PC-3 (cell line): Measurements from ENCODE around the gene FANCL. TPM values are rescaled to one million over a fixed set of nuclear protein-coding genes. Genes with fewer than 3 reads are reported as not detected.
A peak's percentile ranks its signal among the peaks of the same experiment; 100 is the strongest.
"Not testable (repeated sequence)": the region's sequence is repeated elsewhere in the genome, so short reads cannot be mapped to it uniquely, and the experiment has no call there.

ENCODE experiments used
- ATAC-seq: fragments of 200-7000 bp; cut with Tn5 transposase; 2 replicates; pipeline ENCODE4 v1.9.1; 2020; ENCODE audit warnings: mild to moderate bottlenecking, moderate library complexity
- BruUV-seq: library from RNA; stranded (reverse); fragments of 400-500 nt; replicated peaks from 2 replicates; lab custom pipeline; 2021; lab: Mats Ljungman, UMichigan
- CTCF ChIA-PET: fragments of 300-600 bp; sonication (Branson Sonifier 250); formaldehyde crosslinking; loops from one replicate; lab custom pipeline; 2022; ENCODE audit warnings: antibody characterized with exemption; lab: Charles Lee
- POLR2A ChIA-PET: fragments of 300-600 bp; sonication (Branson Sonifier 250); formaldehyde crosslinking; loops from one replicate; lab custom pipeline; 2022; ENCODE audit warnings: antibody characterized with exemption; ENCODE audit not compliant: unreplicated experiment; lab: Charles Lee
- DNase-seq: peaks from one replicate; pipeline ENCODE4 v3.0.0-alpha.2; 2015
- H2AFZ ChIP-seq: fragments of 300-600 bp; sonication (generic); 2 replicates; pipeline ENCODE4 v1.6.0; 2016; ENCODE audit warnings: antibody characterized with exemption, low read length
- H3F3A ChIP-seq: fragments of 300-600 bp; sonication (generic); one replicate; pipeline ENCODE4 v1.6.0; 2017; ENCODE audit warnings: antibody characterized with exemption, low read length, control low read depth, mild to moderate bottlenecking; ENCODE audit not compliant: unreplicated experiment
- H3K27ac ChIP-seq: fragments of 300-600 bp; sonication (generic); 2 replicates; pipeline ENCODE4 v1.5.1; 2016; ENCODE audit warnings: mild to moderate bottlenecking, low read length
- H3K27me3 ChIP-seq: fragments of 300-600 bp; sonication (generic); 2 replicates; pipeline ENCODE4 v1.6.1; 2016; ENCODE audit warnings: low read length, mixed read lengths
- H3K36me3 ChIP-seq: fragments of 300-600 bp; sonication (generic); 2 replicates; pipeline ENCODE4 v1.6.1; 2016; ENCODE audit warnings: low read depth, mixed run types, low read length, mixed read lengths
- H3K4me1 ChIP-seq: fragments of 300-600 bp; sonication (generic); 2 replicates; pipeline ENCODE4 v1.5.1; 2016; ENCODE audit warnings: low read length; ENCODE audit not compliant: insufficient read depth
- H3K4me2 ChIP-seq: fragments of 300-600 bp; sonication (generic); 2 replicates; pipeline ENCODE4 v1.6.0; 2016; ENCODE audit warnings: low read length
- H3K4me3 ChIP-seq: fragments of 300-600 bp; sonication (generic); 2 replicates; pipeline ENCODE4 v1.5.1; 2016; ENCODE audit warnings: mild to moderate bottlenecking, low read length, mixed read lengths
- H3K79me2 ChIP-seq: fragments of 300-600 bp; sonication (generic); 2 replicates; pipeline ENCODE4 v1.6.1; 2017; ENCODE audit warnings: low read length, mixed read lengths
- H3K9ac ChIP-seq: fragments of 300-600 bp; sonication (generic); 2 replicates; pipeline ENCODE4 v1.6.0; 2016; ENCODE audit warnings: mild to moderate bottlenecking, low read length
- H3K9me2 ChIP-seq: fragments of 300-600 bp; sonication (generic); replicated peaks from 2 replicates; pipeline ENCODE4 v1.6.1; 2016; ENCODE audit warnings: mixed run types, low read length, mixed read lengths
- H3K9me3 ChIP-seq: fragments of 300-600 bp; sonication (generic); 2 replicates; pipeline ENCODE4 v1.6.1; 2016; ENCODE audit warnings: low read length, mixed read lengths
- H4K20me1 ChIP-seq: fragments of 300-600 bp; sonication (generic); 2 replicates; pipeline ENCODE4 v1.6.1; 2016; ENCODE audit warnings: low read length, mixed read lengths
- EZH2 ChIP-seq: fragments of 300-600 bp; sonication (generic); IDR thresholded peaks from one replicate; pipeline ENCODE4 v1.6.1; 2017; ENCODE audit warnings: antibody characterized with exemption, mild to moderate bottlenecking, low read length; ENCODE audit not compliant: unreplicated experiment
- EZH2phosphoT487 ChIP-seq: fragments of 300-600 bp; sonication (generic); IDR thresholded peaks from 2 replicates; pipeline ENCODE4 v1.6.1; 2018; ENCODE audit warnings: mild to moderate bottlenecking, antibody characterized with exemption, low read length, borderline replicate concordance
- intact Hi-C: fragments of 100-400 bp; cut with micrococcal nuclease; formaldehyde crosslinking; loops from 2 replicates; pipeline ENCODE4 v1.9.0; 2023
- total RNA-seq: library from RNA; depleted of rRNA; stranded (reverse); fragments of >200 nt; gene quantifications from 2 replicates; pipeline ENCODE4 v1.2.3, GENCODE V29; 2014
- TF ChIP-seq, protein P1 (sequence below): fragments of 300-600 bp; sonication (generic); conservative IDR thresholded peaks from 2 replicates; pipeline ENCODE4 v1.5.1; 2017; ENCODE audit warnings: antibody characterized with exemption, low read depth, mild to moderate bottlenecking, low read length

FANCL gene
- total RNA-seq, 1 experiment from 2014 or later, result 18.0 TPM

- H4K20me1 ChIP-seq, result no peaks in the 10 kb centered on the region
- H2AFZ ChIP-seq, result no peak overlapping the region
- DNase-seq, result peak; percentile 15
- no TSS peak for BruUV-seq
- no peaks in the 10 kb centered on the region for H3K9me3 ChIP-seq
- no peaks in the 10 kb centered on the region for H3F3A ChIP-seq
- POLR2A ChIA-PET, result no interaction called here
- CTCF ChIA-PET, result no interaction called here
- 0 out of 2 replicates have a peak, but pooled peaks cover 6% of the 10 kb centered on the region for H3K4me1 ChIP-seq
- TF ChIP-seq, protein P1, sequence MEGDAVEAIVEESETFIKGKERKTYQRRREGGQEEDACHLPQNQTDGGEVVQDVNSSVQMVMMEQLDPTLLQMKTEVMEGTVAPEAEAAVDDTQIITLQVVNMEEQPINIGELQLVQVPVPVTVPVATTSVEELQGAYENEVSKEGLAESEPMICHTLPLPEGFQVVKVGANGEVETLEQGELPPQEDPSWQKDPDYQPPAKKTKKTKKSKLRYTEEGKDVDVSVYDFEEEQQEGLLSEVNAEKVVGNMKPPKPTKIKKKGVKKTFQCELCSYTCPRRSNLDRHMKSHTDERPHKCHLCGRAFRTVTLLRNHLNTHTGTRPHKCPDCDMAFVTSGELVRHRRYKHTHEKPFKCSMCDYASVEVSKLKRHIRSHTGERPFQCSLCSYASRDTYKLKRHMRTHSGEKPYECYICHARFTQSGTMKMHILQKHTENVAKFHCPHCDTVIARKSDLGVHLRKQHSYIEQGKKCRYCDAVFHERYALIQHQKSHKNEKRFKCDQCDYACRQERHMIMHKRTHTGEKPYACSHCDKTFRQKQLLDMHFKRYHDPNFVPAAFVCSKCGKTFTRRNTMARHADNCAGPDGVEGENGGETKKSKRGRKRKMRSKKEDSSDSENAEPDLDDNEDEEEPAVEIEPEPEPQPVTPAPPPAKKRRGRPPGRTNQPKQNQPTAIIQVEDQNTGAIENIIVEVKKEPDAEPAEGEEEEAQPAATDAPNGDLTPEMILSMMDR, result no peak
- TF ChIP-seq EZH2 (no peak), EZH2phosphoT487 (no peak)
- H3K4me2 ChIP-seq, result no peak overlapping the region
- H3K9ac ChIP-seq, result no peak overlapping the region
- ATAC-seq, result no peak
- no peak overlapping the region for H3K27ac ChIP-seq
- peaks cover 6% of the 10 kb centered on the region; the same call in 1 of the 2 replicates for H3K36me3 ChIP-seq
- intact Hi-C loops, result no loop called here
- no peaks in the 10 kb centered on the region for H3K79me2 ChIP-seq
- no peaks in the 10 kb centered on the region for H3K27me3 ChIP-seq
- no peak overlapping the region for H3K4me3 ChIP-seq
- H3K9me2 ChIP-seq, result no peaks in the 10 kb centered on the region
Measured at GRCh38 chr2:58182527-58182926, 58.6 kb downstream of the FANCL start.

DNA sequence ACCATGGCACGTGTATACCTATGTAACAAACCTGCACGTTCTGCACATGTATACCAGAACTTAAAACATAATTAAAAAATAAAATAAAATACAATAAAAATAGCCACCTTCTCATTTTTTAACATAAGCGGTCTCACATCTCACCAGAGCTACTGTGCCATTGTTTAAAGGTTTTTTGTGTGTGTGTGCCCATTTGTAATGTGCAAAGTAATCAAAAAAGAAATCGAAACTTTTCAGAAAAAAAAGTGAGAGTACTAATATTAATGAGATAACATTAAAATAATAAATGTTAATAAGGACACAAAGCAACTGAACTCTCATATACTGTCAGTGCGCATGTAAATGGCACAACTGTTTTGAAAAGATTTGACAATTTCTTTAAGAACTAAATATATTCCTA lies 60.5 kb downstream of the FANCL start:
- no peaks in the 10 kb centered on the region for H3K9me2 ChIP-seq
- intact Hi-C loops, result no loop called here
- TF ChIP-seq EZH2, result no peak
- TF ChIP-seq, protein P1, result no peak
- TF ChIP-seq EZH2phosphoT487, result no peak
- CTCF ChIA-PET, result no interaction called here
- no peak overlapping the region for H2AFZ ChIP-seq
- peaks cover 6% of the 10 kb centered on the region; the same call in 1 of the 2 replicates for H3K36me3 ChIP-seq
- no peaks in the 10 kb centered on the region for H3F3A ChIP-seq
- no peak for DNase-seq
- no peaks in the 10 kb centered on the region for H3K9me3 ChIP-seq
- no peak for ATAC-seq
- no peak overlapping the region for H3K4me3 ChIP-seq
- no TSS peak for BruUV-seq
- no peaks in the 10 kb centered on the region for H4K20me1 ChIP-seq
- H3K9ac ChIP-seq, result no peak overlapping the region
- H3K4me1 ChIP-seq, result 0 out of 2 replicates have a peak, but pooled peaks cover 6% of the 10 kb centered on the region
- H3K4me2 ChIP-seq, result no peak overlapping the region
- POLR2A ChIA-PET, result no interaction called here
- no peak overlapping the region for H3K27ac ChIP-seq
- H3K27me3 ChIP-seq, result no peaks in the 10 kb centered on the region
- no peaks in the 10 kb centered on the region for H3K79me2 ChIP-seq

GRCh38 chr2:58180175-58180574 lies 61.0 kb downstream of the FANCL start:
- ATAC-seq, CTCF ChIA-PET, H3K79me2 ChIP-seq, H3K27me3 ChIP-seq, H3K9me3 ChIP-seq, H3K9ac ChIP-seq, H3K36me3 ChIP-seq, H3K27ac ChIP-seq, H3K4me2 ChIP-seq, H3K4me3 ChIP-seq, DNase-seq, H3F3A ChIP-seq, intact Hi-C loops, H2AFZ ChIP-seq, H4K20me1 ChIP-seq, H3K9me2 ChIP-seq, BruUV-seq, POLR2A ChIA-PET, H3K4me1 ChIP-seq: not testable (repeated sequence)

- H3K79me2 ChIP-seq, POLR2A ChIA-PET, CTCF ChIA-PET, H3K9ac ChIP-seq, H2AFZ ChIP-seq, H4K20me1 ChIP-seq, H3K9me2 ChIP-seq, H3K4me1 ChIP-seq, ATAC-seq, H3K9me3 ChIP-seq, intact Hi-C loops, H3K4me2 ChIP-seq, H3K27ac ChIP-seq, H3K4me3 ChIP-seq, H3F3A ChIP-seq, DNase-seq, BruUV-seq, H3K27me3 ChIP-seq, H3K36me3 ChIP-seq: not testable (repeated sequence)
Measured at GRCh38 chr2:58177187-58177586, 63.9 kb downstream of the FANCL start.

- H2AFZ ChIP-seq, CTCF ChIA-PET, H3K9me3 ChIP-seq, H3K36me3 ChIP-seq, H3K9ac ChIP-seq, H3K4me2 ChIP-seq, H3F3A ChIP-seq, H3K9me2 ChIP-seq, H4K20me1 ChIP-seq, DNase-seq, POLR2A ChIA-PET, H3K79me2 ChIP-seq, ATAC-seq, H3K27ac ChIP-seq, H3K4me3 ChIP-seq, H3K27me3 ChIP-seq, intact Hi-C loops, BruUV-seq, H3K4me1 ChIP-seq: not testable (repeated sequence)
Measured at GRCh38 chr2:58171831-58172230, 69.3 kb downstream of the FANCL start.
